ENCODE results near the gene SMAD7. TPM values are rescaled to one million over a fixed set of nuclear protein-coding genes. Genes with fewer than 3 reads are reported as not detected.

SMAD7 gene
- total and polyA plus RNA-seq, 7 experiments from 2014 or later, result 5.3 to 79.4 (median 21.4) TPM

GRCh38 chr18:48918660-48919456 lies 31.9 kb downstream of the SMAD7 start:
- Mint-ChIP-seq H3K9me3 (no peaks in the 10 kb centered on the region), H3K27ac (peak overlapping the region in 1 of 9 donors; percentile 36), H3K36me3 (peaks cover 9 to 27% (median 11%) of the 10 kb centered on the region in 5 donors), H3K27me3 (no peaks in the 10 kb centered on the region), H3K4me3 (no peak overlapping the region), H3K4me1 (peaks cover 22 to 61% (median 35%) of the 10 kb centered on the region in 7 donors)
- ChIA-PET POLR2A (no interaction called here), CTCF (interaction anchor here (1.2 kb wide), 1 partner anchor 22 kb away, joined by 4 read pairs; no protein-coding TSS in a partner anchor)
- H3K36me3 ChIP-seq (ENCODE audit: control insufficient read depth in 2 of 3, insufficient read depth in 3 of 3, low read length in 3 of 3), result peaks cover 0 to 16% (median 0%) of the 10 kb centered on the region in 3 experiments
- no peak overlapping the region for H3K4me3 ChIP-seq (ENCODE audit: low read length)
- intact Hi-C loops (cut with micrococcal nuclease), result no loop called here
- no peaks in the 10 kb centered on the region for H3K9me3 ChIP-seq (ENCODE audit: control insufficient read depth in 2 of 3, low read length in 3 of 3)
- H3K27ac ChIP-seq (ENCODE audit: low read depth, low read length), result no peak overlapping the region
- H3K27me3 ChIP-seq (ENCODE audit: control insufficient read depth in 2 of 2, insufficient read depth in 2 of 2, low read length in 2 of 2), result no peaks in the 10 kb centered on the region
- no peak for DNase-seq
- ATAC-seq, result no peak
- H3K4me1 ChIP-seq (ENCODE audit: control insufficient read depth in 2 of 2, insufficient read depth in 2 of 2, low read length in 2 of 2), result peaks cover 20 to 22% of the 10 kb centered on the region in 2 donors

- intact Hi-C loops (cut with micrococcal nuclease), result no loop called here
- H3K9me3 Mint-ChIP-seq, result no peaks in the 10 kb centered on the region
- no peak for DNase-seq
- H3K9me3 ChIP-seq (ENCODE audit: control insufficient read depth in 2 of 3, low read length in 3 of 3), result no peaks in the 10 kb centered on the region
- H3K4me1 Mint-ChIP-seq, result peaks cover 15 to 58% (median 34%) of the 10 kb centered on the region in 7 donors
- H3K4me3 Mint-ChIP-seq, result no peak overlapping the region
- H3K27ac Mint-ChIP-seq, result peak overlapping the region in 3 of 9 donors; percentile 36 to 59 (median 46)
- peaks cover 0 to 16% (median 0%) of the 10 kb centered on the region in 3 experiments for H3K36me3 ChIP-seq (ENCODE audit: control insufficient read depth in 2 of 3, insufficient read depth in 3 of 3, low read length in 3 of 3)
- H3K36me3 Mint-ChIP-seq, result peaks cover 9 to 21% (median 11%) of the 10 kb centered on the region in 5 donors
- no peaks in the 10 kb centered on the region for H3K27me3 ChIP-seq (ENCODE audit: control insufficient read depth in 2 of 2, insufficient read depth in 2 of 2, low read length in 2 of 2)
- peak; percentile 1 for ATAC-seq
- H3K27me3 Mint-ChIP-seq, result no peaks in the 10 kb centered on the region
- POLR2A ChIA-PET, result no interaction called here
- CTCF ChIA-PET, result interaction anchor here (1.2 kb wide), 1 partner anchor 23 kb away, joined by 4 read pairs; no protein-coding TSS in a partner anchor
- H3K27ac ChIP-seq (ENCODE audit: low read depth, low read length), result no peak overlapping the region
- peaks cover 10 to 18% of the 10 kb centered on the region in 2 donors for H3K4me1 ChIP-seq (ENCODE audit: control insufficient read depth in 2 of 2, insufficient read depth in 2 of 2, low read length in 2 of 2)
- no peak overlapping the region for H3K4me3 ChIP-seq (ENCODE audit: low read length)
Measured at GRCh38 chr18:48917579-48918517, 32.9 kb downstream of the SMAD7 start.

GRCh38 chr18:48915626-48916425 lies 34.9 kb downstream of the SMAD7 start:
- no peak for DNase-seq
- H3K36me3 Mint-ChIP-seq, result peaks cover 6 to 13% (median 11%) of the 10 kb centered on the region in 5 donors
- no peak overlapping the region for H3K4me3 ChIP-seq (ENCODE audit: low read length)
- H3K27ac ChIP-seq (ENCODE audit: low read depth, low read length), result no peak overlapping the region
- ATAC-seq, result no peak
- intact Hi-C loops (cut with micrococcal nuclease), result no loop called here
- peaks cover 0 to 8% (median 0%) of the 10 kb centered on the region in 3 experiments for H3K36me3 ChIP-seq (ENCODE audit: control insufficient read depth in 2 of 3, insufficient read depth in 3 of 3, low read length in 3 of 3)
- H3K27ac Mint-ChIP-seq, result peak overlapping the region in 2 of 9 donors; percentile 3 to 93
- POLR2A ChIA-PET, result interaction anchor here (1.5 kb wide), 1 partner anchor 37 kb away, joined by 4 read pairs; no protein-coding TSS in a partner anchor
- CTCF ChIA-PET, result interaction anchor here (0.6 to 0.7 kb wide), 3 partner anchors 37 to 147 kb away, joined by 3 to 8 read pairs (median 5); no protein-coding TSS in a partner anchor
- no peak overlapping the region for H3K4me3 Mint-ChIP-seq
- peaks cover 0 to 8% of the 10 kb centered on the region in 2 donors for H3K4me1 ChIP-seq (ENCODE audit: control insufficient read depth in 2 of 2, insufficient read depth in 2 of 2, low read length in 2 of 2)
- H3K27me3 Mint-ChIP-seq, result no peaks in the 10 kb centered on the region
- no peaks in the 10 kb centered on the region for H3K9me3 ChIP-seq (ENCODE audit: control insufficient read depth in 2 of 3, low read length in 3 of 3)
- no peaks in the 10 kb centered on the region for H3K27me3 ChIP-seq (ENCODE audit: control insufficient read depth in 2 of 2, insufficient read depth in 2 of 2, low read length in 2 of 2)
- H3K4me1 Mint-ChIP-seq, result peaks cover 5 to 42% (median 25%) of the 10 kb centered on the region in 7 donors
- H3K9me3 Mint-ChIP-seq, result no peaks in the 10 kb centered on the region

GRCh38 chr18:48914581-48915251 lies 36.0 kb downstream of the SMAD7 start:
- Mint-ChIP-seq H3K36me3 (peaks cover 0 to 4% (median 3%) of the 10 kb centered on the region in 5 donors), H3K27ac (peak overlapping the region in 2 of 9 donors; percentile 24 to 37), H3K4me3 (no peak overlapping the region), H3K9me3 (no peaks in the 10 kb centered on the region), H3K4me1 (peaks cover 14 to 43% (median 25%) of the 10 kb centered on the region in 7 donors), H3K27me3 (no peaks in the 10 kb centered on the region)
- intact Hi-C loops (cut with micrococcal nuclease), result loop anchor here in 1 of 2 donors (5.0 kb wide), 3 partner anchors 82 to 263 kb away; no protein-coding TSS in a partner anchor
- Histone ChIP-seq H3K4me3 (ENCODE audit: low read length) (no peak overlapping the region), H3K4me1 (ENCODE audit: control insufficient read depth in 2 of 2, insufficient read depth in 2 of 2, low read length in 2 of 2) (peaks cover 10 to 15% of the 10 kb centered on the region in 2 donors), H3K27ac (ENCODE audit: low read depth, low read length) (no peak overlapping the region), H3K27me3 (ENCODE audit: control insufficient read depth in 2 of 2, insufficient read depth in 2 of 2, low read length in 2 of 2) (no peaks in the 10 kb centered on the region), H3K36me3 (ENCODE audit: control insufficient read depth in 2 of 3, insufficient read depth in 3 of 3, low read length in 3 of 3) (no peaks in the 10 kb centered on the region), H3K9me3 (ENCODE audit: control insufficient read depth in 2 of 3, low read length in 3 of 3) (no peaks in the 10 kb centered on the region)
- POLR2A ChIA-PET, result no interaction called here
- CTCF ChIA-PET, result no interaction called here
- ATAC-seq, result no peak
- no peak for DNase-seq

- ChIA-PET CTCF (interaction anchor here (1.2 kb wide), 1 partner anchor 136 kb away, joined by 3 read pairs; no protein-coding TSS in a partner anchor), POLR2A (interaction anchor here (1.6 kb wide), 1 partner anchor 33 kb away, joined by 10 read pairs; no protein-coding TSS in a partner anchor)
- Histone ChIP-seq H3K4me3 (ENCODE audit: low read length) (no peak overlapping the region), H3K36me3 (ENCODE audit: control insufficient read depth in 2 of 3, insufficient read depth in 3 of 3, low read length in 3 of 3) (no peaks in the 10 kb centered on the region), H3K9me3 (ENCODE audit: control insufficient read depth in 2 of 3, low read length in 3 of 3) (no peaks in the 10 kb centered on the region), H3K4me1 (ENCODE audit: control insufficient read depth in 2 of 2, insufficient read depth in 2 of 2, low read length in 2 of 2) (peaks cover 11 to 19% of the 10 kb centered on the region in 2 donors), H3K27me3 (ENCODE audit: control insufficient read depth in 2 of 2, insufficient read depth in 2 of 2, low read length in 2 of 2) (no peaks in the 10 kb centered on the region), H3K27ac (ENCODE audit: low read depth, low read length) (no peak overlapping the region)
- Mint-ChIP-seq H3K27ac (no peak overlapping the region), H3K4me3 (no peak overlapping the region), H3K27me3 (peaks cover 0 to 1% (median 0%) of the 10 kb centered on the region in 5 donors), H3K4me1 (peaks cover 22 to 44% (median 33%) of the 10 kb centered on the region in 7 donors), H3K9me3 (no peaks in the 10 kb centered on the region), H3K36me3 (no peaks in the 10 kb centered on the region)
- no peak for ATAC-seq
- intact Hi-C loops (cut with micrococcal nuclease), result loop anchor here (1.0 to 5.0 kb wide), 5 partner anchors 35 to 264 kb away; no protein-coding TSS in a partner anchor
- DNase-seq, result no peak
Measured at GRCh38 chr18:48913775-48914174, 37.0 kb downstream of the SMAD7 start.

Data from naive thymus-derived CD4-positive, alpha-beta T cell (primary cell).